ENCODE measurements around the gene TMPO.

DNA sequence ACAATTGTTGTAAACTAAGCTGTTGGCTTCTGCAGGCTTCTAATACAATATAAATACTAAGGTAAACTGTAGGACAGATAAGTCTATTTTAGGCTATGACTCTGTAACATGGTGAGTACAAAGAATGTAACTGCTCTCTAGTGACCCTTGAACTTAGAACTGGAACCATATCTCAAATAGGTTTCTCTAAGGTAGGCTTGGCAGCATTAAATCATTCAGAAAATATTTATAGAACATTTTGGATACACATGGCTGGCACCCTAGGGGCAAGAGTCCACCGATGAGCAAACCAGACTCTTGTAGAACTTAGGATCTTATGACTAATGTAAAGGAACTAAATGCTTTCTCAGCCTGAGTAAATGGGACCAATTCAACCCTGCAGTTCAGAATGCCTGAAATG lies 58.7 kb downstream of the TMPO start:
- TF ChIP-seq HCFC1 (IDR thresholded peaks at IDR 0.05; ENCODE audit: low read length) (no peak), POLR2A (IDR thresholded peaks at IDR 0.05; ENCODE audit: low read depth, low read length) (no peak), EZH2 (IDR thresholded peaks at IDR 0.05; ENCODE audit: borderline replicate concordance, control insufficient read depth, low read depth, low read length) (no peak), POLR2AphosphoS5 (IDR thresholded peaks at IDR 0.05; ENCODE audit: low read length) (no peak), ZNF274 (IDR thresholded peaks at IDR 0.05; ENCODE audit: insufficient read depth, insufficient read length) (no peak), SUZ12 (IDR thresholded peaks at IDR 0.05; ENCODE audit: unreplicated experiment) (no peak), POLR2AphosphoS2 (IDR thresholded peaks at IDR 0.05; ENCODE audit: low read depth, low read length) (no peak), CHD1 (IDR thresholded peaks at IDR 0.05; ENCODE audit: low read depth, low read length) (no peak), MTA3 (IDR thresholded peaks at IDR 0.05; ENCODE audit: borderline replicate concordance, low read length) (no peak)
- TF ChIP-seq, protein P1, sequence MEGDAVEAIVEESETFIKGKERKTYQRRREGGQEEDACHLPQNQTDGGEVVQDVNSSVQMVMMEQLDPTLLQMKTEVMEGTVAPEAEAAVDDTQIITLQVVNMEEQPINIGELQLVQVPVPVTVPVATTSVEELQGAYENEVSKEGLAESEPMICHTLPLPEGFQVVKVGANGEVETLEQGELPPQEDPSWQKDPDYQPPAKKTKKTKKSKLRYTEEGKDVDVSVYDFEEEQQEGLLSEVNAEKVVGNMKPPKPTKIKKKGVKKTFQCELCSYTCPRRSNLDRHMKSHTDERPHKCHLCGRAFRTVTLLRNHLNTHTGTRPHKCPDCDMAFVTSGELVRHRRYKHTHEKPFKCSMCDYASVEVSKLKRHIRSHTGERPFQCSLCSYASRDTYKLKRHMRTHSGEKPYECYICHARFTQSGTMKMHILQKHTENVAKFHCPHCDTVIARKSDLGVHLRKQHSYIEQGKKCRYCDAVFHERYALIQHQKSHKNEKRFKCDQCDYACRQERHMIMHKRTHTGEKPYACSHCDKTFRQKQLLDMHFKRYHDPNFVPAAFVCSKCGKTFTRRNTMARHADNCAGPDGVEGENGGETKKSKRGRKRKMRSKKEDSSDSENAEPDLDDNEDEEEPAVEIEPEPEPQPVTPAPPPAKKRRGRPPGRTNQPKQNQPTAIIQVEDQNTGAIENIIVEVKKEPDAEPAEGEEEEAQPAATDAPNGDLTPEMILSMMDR (IDR thresholded peaks at IDR 0.05 in 2 of 3, conservative IDR thresholded peaks at IDR 0.05 in 1 of 3; ENCODE audit: control insufficient read depth in 2 of 3, extremely low read depth in 1 of 3, insufficient read depth in 1 of 3, low read depth in 3 of 3, low read length in 3 of 3), result no peak
- TF ChIP-seq, protein P2, sequence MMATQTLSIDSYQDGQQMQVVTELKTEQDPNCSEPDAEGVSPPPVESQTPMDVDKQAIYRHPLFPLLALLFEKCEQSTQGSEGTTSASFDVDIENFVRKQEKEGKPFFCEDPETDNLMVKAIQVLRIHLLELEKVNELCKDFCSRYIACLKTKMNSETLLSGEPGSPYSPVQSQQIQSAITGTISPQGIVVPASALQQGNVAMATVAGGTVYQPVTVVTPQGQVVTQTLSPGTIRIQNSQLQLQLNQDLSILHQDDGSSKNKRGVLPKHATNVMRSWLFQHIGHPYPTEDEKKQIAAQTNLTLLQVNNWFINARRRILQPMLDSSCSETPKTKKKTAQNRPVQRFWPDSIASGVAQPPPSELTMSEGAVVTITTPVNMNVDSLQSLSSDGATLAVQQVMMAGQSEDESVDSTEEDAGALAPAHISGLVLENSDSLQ (IDR thresholded peaks at IDR 0.05), result no peak

Measured in GM12878 (cell line).